Upper lobe of left lung (tissue), 6 donors: Measurements from ENCODE around the gene SSB. TPM values are rescaled to one million over a fixed set of nuclear protein-coding genes. Genes with fewer than 3 reads are reported as not detected.

Source experiments
- ATAC-seq, 2 donors: fragments of 200-7000 bp; cut with Tn5 transposase; one replicate each; pipeline ENCODE4 v1.9.1; 2022; ENCODE audit warnings: mild to moderate bottlenecking in 2 of 2, moderate library complexity in 2 of 2; ENCODE audit not compliant: low FRiP score in 2 of 2
- DNase-seq, 2 donors: peaks; one replicate each; pipeline ENCODE4 v3.0.0-alpha.2; 2019 to 2020
- H3K27ac ChIP-seq, 4 donors: fragments of 200-600 bp; sonication (generic); one replicate each; pipeline ENCODE4 v1.5.1; 2016 to 2019
- H3K27me3 ChIP-seq, 4 donors: fragments of 200-600 bp; sonication (generic); one replicate each; pipeline ENCODE4 v1.5.1; 2017 to 2019
- H3K36me3 ChIP-seq, 4 donors: fragments of 200-600 bp; sonication (generic); one replicate each; pipeline ENCODE4 v1.5.1; 2016 to 2019
- H3K4me1 ChIP-seq, 4 donors: fragments of 200-600 bp; sonication (generic); one replicate each; pipeline ENCODE4 v1.5.1; 2018 to 2019
- H3K4me3 ChIP-seq, 4 donors: fragments of 200-600 bp; sonication (generic); one replicate each; pipeline ENCODE4 v1.5.1; 2017 to 2019; ENCODE audit warnings: mild to moderate bottlenecking in 2 of 4, moderate library complexity in 1 of 4
- H3K9me3 ChIP-seq, 4 donors: fragments of 200-600 bp; sonication (generic); one replicate each; pipeline ENCODE4 v1.5.1; 2018 to 2019
- EP300 ChIP-seq, 4 donors: sonication (generic); formaldehyde crosslinking; IDR thresholded peaks; one replicate each; pipeline ENCODE4 v1.5.1; 2017; ENCODE audit warnings: antibody characterized with exemption in 4 of 4, control low read depth in 2 of 4
- POLR2A ChIP-seq, 4 donors: fragments of 450-650 bp; IDR thresholded peaks; one replicate each; pipeline ENCODE4 v1.5.1; 2016 to 2017; ENCODE audit warnings: antibody characterized with exemption in 4 of 4, mild to moderate bottlenecking in 2 of 4
- POLR2AphosphoS5 ChIP-seq, 2 donors: sonication (generic); formaldehyde crosslinking; IDR thresholded peaks; one replicate each; pipeline ENCODE4 v1.5.1; 2017; ENCODE audit warnings: antibody characterized with exemption in 2 of 2
- WGBS, 2 donors: methylation state at CpG; one replicate each; pipeline ENCODE4 v1.1.5; 2017 to 2018; 5-methylcytosine and 5-hydroxymethylcytosine counted together
- total RNA-seq, 6 donors: library from RNA; depleted of rRNA in 4 of 6; stranded (reverse); fragments of >200 nt in 4 of 6; gene quantifications; one replicate each; pipeline versions ENCODE4 v1.1.0 to v1.2.1, GENCODE V29; 2016 to 2021
- TF ChIP-seq, protein P1 (sequence below), 6 experiments: fragments of 450-650 bp in 4 of 6; fragments of 200-600 bp in 2 of 6; sonication (generic) in 2 of 6; IDR thresholded peaks; one replicate each; pipeline ENCODE4 v1.5.1; 2016 to 2019; ENCODE audit warnings: antibody characterized with exemption in 6 of 6
- donor health status: DM: no; HTN: no; CAD: no; lungs with moderate emphysema.
- donor health status: DM: no; HTN: yes; CAD: no; lungs with severe emphysema.

The SSB gene
- total RNA-seq, 6 donors from 2014 or later: 29.3 to 111 (median 55.7) TPM

DNA sequence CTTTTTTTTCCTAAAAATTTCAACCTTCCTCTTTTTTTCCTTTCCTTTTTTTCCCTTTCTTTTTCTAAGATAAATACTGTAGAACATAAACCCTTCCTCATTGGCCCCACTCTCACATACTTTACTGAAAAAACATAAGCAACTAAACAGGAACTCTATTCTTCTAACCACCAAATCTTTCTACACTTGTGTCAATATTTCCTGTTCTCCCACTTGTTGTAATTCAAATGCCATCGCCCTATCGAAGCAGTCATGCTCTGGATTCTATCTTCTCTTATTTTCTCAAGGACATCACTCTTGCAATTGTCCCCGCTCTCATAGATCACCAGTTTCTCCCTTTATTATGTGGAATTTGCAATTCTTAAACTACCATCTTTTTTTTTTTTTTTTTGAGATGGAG, 20.2 kb upstream of the SSB start:
- TF ChIP-seq EP300 (IDR thresholded peaks at IDR 0.05) (no peak), POLR2A (IDR thresholded peaks at IDR 0.05) (no peak), POLR2AphosphoS5 (IDR thresholded peaks at IDR 0.05) (no peak)
- TF ChIP-seq, protein P1, sequence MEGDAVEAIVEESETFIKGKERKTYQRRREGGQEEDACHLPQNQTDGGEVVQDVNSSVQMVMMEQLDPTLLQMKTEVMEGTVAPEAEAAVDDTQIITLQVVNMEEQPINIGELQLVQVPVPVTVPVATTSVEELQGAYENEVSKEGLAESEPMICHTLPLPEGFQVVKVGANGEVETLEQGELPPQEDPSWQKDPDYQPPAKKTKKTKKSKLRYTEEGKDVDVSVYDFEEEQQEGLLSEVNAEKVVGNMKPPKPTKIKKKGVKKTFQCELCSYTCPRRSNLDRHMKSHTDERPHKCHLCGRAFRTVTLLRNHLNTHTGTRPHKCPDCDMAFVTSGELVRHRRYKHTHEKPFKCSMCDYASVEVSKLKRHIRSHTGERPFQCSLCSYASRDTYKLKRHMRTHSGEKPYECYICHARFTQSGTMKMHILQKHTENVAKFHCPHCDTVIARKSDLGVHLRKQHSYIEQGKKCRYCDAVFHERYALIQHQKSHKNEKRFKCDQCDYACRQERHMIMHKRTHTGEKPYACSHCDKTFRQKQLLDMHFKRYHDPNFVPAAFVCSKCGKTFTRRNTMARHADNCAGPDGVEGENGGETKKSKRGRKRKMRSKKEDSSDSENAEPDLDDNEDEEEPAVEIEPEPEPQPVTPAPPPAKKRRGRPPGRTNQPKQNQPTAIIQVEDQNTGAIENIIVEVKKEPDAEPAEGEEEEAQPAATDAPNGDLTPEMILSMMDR (IDR thresholded peaks at IDR 0.05): no peak
- Histone ChIP-seq H3K9me3 (no peaks in the 10 kb centered on the region), H3K27me3 (no peaks in the 10 kb centered on the region), H3K4me1 (no peaks in the 10 kb centered on the region), H3K4me3 (no peak overlapping the region), H3K27ac (no peak overlapping the region), H3K36me3 (no peaks in the 10 kb centered on the region)
- ATAC-seq (no peak), DNase-seq (no peak)
- WGBS, 2 donors: 66 to 67% methylated on average over 3 of the region's 3 CpGs

DNA sequence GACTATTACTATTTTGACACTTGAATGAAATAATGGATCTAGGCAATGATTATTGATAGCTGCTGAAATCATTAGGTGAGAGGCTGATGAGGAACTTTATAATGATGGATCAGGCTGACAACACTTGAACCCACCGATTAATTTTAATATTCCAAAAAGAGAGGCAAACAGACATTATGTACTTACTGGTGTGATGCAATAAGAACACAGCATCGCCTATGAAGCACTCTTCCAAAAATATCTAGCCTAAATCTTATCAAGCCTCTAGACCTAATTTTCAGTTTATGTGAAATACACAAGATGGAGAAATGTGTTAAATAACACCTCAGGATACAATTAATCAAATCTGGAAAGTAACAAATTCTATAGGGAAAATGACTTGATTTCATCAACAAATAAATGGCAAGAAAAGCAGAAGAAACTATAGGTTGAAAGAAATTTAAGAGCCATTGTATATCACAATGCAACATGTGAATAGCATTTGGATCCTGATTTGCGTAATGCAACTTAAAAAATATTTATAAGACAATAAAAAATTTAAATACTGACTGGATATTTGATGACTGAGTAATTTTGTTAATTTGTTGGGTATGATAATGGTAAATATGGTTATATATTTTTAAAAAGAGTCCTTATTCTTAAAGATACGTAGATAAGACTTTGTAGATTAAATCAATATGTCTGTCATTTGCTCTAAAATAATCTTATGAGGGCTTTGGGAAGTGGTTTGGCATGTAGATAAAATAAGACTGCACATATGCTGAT, 17.2 kb upstream of the SSB start:
- Histone ChIP-seq H3K27me3 (no peaks in the 10 kb centered on the region), H3K4me3 (no peak overlapping the region), H3K27ac (no peak overlapping the region), H3K36me3 (no peaks in the 10 kb centered on the region), H3K9me3 (no peaks in the 10 kb centered on the region), H3K4me1 (no peaks in the 10 kb centered on the region)
- no peak for DNase-seq
- WGBS, 2 donors: 75 to 81% methylated on average over 4 of the region's 4 CpGs
- no peak for ATAC-seq
- TF ChIP-seq, protein P1 (IDR thresholded peaks at IDR 0.05): no peak
- TF ChIP-seq EP300 (IDR thresholded peaks at IDR 0.05) (no peak), POLR2AphosphoS5 (IDR thresholded peaks at IDR 0.05) (no peak), POLR2A (IDR thresholded peaks at IDR 0.05) (no peak)

DNA sequence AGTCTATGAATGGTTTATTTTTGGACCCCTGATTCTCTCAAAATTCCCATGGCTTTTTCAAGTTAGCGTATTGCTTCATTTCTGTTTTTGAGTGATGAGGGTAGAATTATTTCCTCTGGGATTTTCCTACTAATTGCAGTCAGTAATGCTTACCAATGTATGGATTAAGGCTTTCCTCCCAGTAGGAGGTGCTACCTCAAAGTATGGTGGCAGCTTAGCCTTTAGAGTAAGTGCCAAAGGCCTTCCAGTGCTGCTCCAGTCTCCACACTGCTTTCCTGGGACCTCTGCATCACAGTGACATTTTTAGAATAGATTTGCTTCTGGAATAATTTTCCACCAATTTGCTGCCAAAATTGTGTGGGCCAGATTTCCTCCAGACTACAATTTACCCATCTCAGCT, 16.2 kb upstream of the SSB start:
- 87 to 91% methylated on average over 1 of the region's 1 CpG for WGBS, 2 donors

DNA sequence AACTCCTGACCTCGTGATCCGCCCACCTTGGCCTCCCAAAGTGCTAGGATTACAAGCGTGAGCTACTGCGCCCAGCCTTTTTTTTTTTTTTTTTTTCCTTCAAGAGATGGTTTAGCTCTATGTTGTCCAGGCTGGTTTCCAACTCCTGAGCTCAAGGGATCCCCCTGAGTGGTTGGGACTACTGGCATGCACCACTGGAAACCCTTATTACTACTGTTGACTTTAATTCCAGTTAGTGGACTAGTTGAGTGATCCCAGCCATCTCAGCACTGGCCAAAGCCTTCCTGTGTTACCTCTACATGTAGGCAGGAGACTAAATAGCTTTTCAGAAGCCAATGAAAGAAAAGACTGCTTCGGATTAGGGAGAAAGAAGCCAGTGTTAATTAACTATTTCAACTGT, 8.1 kb upstream of the SSB start:
- ATAC-seq (no peak), DNase-seq (no peak)
- Histone ChIP-seq H3K27me3 (no peaks in the 10 kb centered on the region), H3K4me1 (peaks cover 0 to 5% (median 4%) of the 10 kb centered on the region in 4 donors), H3K36me3 (no peaks in the 10 kb centered on the region), H3K4me3 (no peak overlapping the region), H3K9me3 (no peaks in the 10 kb centered on the region), H3K27ac (no peak overlapping the region)
- WGBS, 2 donors: 89 to 90% methylated on average over 5 of the region's 5 CpGs
- TF ChIP-seq, protein P1 (IDR thresholded peaks at IDR 0.05): no peak
- no peak for TF ChIP-seq POLR2AphosphoS5 (IDR thresholded peaks at IDR 0.05)
- TF ChIP-seq EP300 (IDR thresholded peaks at IDR 0.05): no peak
- TF ChIP-seq POLR2A (IDR thresholded peaks at IDR 0.05): no peak

More for the DNA sequence above, 16.2 kb upstream of the SSB start:
- TF ChIP-seq EP300 (IDR thresholded peaks at IDR 0.05) (no peak), POLR2AphosphoS5 (IDR thresholded peaks at IDR 0.05) (no peak), POLR2A (IDR thresholded peaks at IDR 0.05) (no peak)
- TF ChIP-seq, protein P1 (IDR thresholded peaks at IDR 0.05): no peak
- Histone ChIP-seq H3K9me3 (no peaks in the 10 kb centered on the region), H3K4me1 (no peaks in the 10 kb centered on the region), H3K36me3 (no peaks in the 10 kb centered on the region), H3K27ac (no peak overlapping the region), H3K27me3 (no peaks in the 10 kb centered on the region), H3K4me3 (no peak overlapping the region)
- ATAC-seq (no peak), DNase-seq (no peak)

DNA sequence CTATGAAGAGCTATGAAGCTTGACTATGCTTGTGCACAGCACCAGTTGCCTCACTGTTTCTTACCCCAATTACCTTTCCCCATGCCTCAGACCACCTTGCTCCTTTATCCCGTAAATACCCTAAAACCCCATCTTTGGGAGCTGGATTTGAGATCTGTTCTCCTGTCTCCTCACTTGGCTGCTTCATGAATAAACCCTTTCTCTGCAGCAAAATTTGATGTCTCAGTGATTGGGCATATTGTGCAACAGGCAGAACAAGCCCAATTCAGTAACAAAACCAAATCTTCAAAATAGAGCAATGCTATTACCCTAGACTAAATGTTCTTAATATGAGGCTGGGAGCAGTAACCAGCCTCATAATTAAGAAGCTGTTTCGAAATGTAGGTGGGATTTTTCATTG, 3.5 kb upstream of the SSB start:
- Histone ChIP-seq H3K4me3 (no peak overlapping the region), H3K9me3 (no peaks in the 10 kb centered on the region), H3K36me3 (no peaks in the 10 kb centered on the region), H3K4me1 (peaks cover 4 to 9% (median 6%) of the 10 kb centered on the region in 4 donors), H3K27me3 (no peaks in the 10 kb centered on the region), H3K27ac (no peak overlapping the region)
- 69 to 95% methylated on average over 2 of the region's 2 CpGs for WGBS, 2 donors
- no peak for DNase-seq
- no peak for ATAC-seq
- TF ChIP-seq, protein P1 (IDR thresholded peaks at IDR 0.05): no peak
- TF ChIP-seq POLR2AphosphoS5 (IDR thresholded peaks at IDR 0.05): no peak
- TF ChIP-seq POLR2A (IDR thresholded peaks at IDR 0.05): no peak
- TF ChIP-seq EP300 (IDR thresholded peaks at IDR 0.05): no peak
